ENCODE measurements around the gene FCHO2.

DNA sequence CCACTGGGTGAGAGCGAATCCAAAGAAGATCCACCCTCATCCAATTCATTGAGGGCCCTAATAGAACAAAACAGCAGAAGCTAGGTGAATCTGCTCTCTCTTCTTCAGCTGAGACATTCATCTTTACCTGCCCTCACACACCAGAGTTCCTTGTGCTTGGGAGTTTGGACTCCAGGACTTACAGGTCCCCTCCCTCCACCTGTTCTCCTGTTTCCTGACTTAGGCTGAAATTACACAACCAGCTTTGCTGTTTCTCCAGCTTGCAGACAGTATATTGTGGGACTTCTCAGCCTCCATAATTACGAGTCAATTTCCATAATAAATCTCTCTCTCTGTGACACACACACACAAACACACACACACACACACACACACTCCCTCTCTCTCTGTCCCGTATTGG lies 183.6 kb downstream of the FCHO2 start:
- TF ChIP-seq GATA2 (IDR thresholded peaks at IDR 0.05; ENCODE audit: low read depth, low read length) = no peak
- TF ChIP-seq GATA3 (IDR thresholded peaks at IDR 0.05; ENCODE audit: low read depth, low read length) = no peak
